ENCODE results near the gene CCHCR1. TPM values are rescaled to one million over a fixed set of nuclear protein-coding genes. Genes with fewer than 3 reads are reported as not detected.

CCHCR1 gene
- total and polyA plus RNA-seq, 2 of the 13 experiments (the other 11 are each of a cell fraction or from before 2014, with no cell fraction given) = 14.6 to 28.2 TPM

DNA sequence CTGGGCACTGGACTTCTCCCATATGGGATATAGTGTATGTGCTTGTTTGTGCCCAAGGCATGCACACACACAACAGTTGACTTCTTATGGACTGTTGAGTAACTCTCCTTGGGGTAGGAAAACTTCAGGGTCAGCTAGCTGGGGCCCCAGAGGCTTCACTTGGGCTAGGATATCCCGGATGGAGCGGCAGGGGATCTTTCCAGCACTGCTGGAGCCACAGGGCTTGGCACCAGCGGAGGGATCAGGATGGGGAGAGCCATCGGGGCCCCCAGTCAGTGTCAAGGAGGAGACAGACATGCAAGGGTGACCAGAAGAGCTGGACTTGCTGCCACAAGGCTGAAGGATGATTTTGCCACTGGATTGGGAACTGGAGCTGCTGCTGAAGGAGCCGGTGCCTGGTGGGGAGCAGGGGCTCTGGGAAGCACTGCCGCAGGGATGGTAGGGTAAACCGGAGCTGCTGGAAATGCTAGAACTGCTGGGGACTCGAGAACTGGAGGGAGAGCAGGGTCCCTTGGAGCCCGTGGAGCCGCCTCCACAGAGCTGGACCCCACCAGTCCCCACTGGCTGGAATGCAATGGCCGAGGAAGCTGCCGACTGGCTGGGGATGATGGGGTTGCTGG is 41.6 kb downstream of the CCHCR1 start (continued):
- TF ChIP-seq, protein P1, sequence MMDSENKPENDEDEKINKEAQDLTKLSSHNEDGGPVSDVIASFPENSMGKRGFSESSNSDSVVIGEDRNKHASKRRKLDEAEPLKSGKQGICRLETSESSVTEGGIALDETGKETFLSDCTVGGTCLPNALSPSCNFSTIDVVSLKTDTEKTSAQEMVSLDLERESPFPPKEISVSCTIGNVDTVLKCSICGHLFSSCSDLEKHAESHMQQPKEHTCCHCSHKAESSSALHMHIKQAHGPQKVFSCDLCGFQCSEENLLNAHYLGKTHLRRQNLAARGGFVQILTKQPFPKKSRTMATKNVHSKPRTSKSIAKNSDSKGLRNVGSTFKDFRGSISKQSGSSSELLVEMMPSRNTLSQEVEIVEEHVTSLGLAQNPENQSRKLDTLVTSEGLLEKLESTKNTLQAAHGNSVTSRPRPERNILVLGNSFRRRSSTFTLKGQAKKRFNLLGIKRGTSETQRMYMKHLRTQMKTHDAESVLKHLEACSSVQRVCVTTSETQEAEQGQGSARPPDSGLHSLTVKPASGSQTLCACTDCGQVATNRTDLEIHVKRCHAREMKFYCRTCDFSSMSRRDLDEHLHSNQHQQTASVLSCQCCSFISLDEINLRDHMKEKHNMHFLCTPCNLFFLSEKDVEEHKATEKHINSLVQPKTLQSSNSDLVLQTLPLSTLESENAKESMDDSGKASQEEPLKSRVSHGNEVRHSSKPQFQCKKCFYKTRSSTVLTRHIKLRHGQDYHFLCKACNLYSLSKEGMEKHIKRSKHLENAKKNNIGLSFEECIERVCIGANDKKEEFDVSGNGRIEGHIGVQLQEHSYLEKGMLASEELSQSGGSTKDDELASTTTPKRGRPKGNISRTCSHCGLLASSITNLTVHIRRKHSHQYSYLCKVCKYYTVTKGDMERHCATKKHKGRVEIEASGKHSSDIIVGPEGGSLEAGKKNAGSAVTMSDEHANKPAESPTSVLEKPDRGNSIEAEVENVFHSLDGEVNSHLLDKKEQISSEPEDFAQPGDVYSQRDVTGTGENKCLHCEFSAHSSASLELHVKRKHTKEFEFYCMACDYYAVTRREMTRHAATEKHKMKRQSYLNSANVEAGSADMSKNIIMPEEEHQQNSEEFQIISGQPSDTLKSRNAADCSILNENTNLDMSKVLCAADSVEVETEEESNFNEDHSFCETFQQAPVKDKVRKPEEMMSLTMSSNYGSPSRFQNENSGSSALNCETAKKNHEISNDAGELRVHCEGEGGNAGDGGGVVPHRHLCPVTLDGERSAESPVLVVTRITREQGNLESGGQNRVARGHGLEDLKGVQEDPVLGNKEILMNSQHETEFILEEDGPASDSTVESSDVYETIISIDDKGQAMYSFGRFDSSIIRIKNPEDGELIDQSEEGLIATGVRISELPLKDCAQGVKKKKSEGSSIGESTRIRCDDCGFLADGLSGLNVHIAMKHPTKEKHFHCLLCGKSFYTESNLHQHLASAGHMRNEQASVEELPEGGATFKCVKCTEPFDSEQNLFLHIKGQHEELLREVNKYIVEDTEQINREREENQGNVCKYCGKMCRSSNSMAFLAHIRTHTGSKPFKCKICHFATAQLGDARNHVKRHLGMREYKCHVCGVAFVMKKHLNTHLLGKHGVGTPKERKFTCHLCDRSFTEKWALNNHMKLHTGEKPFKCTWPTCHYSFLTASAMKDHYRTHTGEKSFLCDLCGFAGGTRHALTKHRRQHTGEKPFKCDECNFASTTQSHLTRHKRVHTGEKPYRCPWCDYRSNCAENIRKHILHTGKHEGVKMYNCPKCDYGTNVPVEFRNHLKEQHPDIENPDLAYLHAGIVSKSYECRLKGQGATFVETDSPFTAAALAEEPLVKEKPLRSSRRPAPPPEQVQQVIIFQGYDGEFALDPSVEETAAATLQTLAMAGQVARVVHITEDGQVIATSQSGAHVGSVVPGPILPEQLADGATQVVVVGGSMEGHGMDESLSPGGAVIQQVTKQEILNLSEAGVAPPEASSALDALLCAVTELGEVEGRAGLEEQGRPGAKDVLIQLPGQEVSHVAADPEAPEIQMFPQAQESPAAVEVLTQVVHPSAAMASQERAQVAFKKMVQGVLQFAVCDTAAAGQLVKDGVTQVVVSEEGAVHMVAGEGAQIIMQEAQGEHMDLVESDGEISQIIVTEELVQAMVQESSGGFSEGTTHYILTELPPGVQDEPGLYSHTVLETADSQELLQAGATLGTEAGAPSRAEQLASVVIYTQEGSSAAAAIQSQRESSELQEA (CRISPR knock-in tag; IDR thresholded peaks at IDR 0.05; ENCODE audit: not compliant biosample characterization) = no peak
- no peak for TF ChIP-seq IRF2 (CRISPR knock-in tag; IDR thresholded peaks at IDR 0.05)
- TF ChIP-seq, protein P2, sequence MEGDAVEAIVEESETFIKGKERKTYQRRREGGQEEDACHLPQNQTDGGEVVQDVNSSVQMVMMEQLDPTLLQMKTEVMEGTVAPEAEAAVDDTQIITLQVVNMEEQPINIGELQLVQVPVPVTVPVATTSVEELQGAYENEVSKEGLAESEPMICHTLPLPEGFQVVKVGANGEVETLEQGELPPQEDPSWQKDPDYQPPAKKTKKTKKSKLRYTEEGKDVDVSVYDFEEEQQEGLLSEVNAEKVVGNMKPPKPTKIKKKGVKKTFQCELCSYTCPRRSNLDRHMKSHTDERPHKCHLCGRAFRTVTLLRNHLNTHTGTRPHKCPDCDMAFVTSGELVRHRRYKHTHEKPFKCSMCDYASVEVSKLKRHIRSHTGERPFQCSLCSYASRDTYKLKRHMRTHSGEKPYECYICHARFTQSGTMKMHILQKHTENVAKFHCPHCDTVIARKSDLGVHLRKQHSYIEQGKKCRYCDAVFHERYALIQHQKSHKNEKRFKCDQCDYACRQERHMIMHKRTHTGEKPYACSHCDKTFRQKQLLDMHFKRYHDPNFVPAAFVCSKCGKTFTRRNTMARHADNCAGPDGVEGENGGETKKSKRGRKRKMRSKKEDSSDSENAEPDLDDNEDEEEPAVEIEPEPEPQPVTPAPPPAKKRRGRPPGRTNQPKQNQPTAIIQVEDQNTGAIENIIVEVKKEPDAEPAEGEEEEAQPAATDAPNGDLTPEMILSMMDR (CRISPR knock-in tag; IDR thresholded peaks at IDR 0.05) = no peak

Data from HepG2 (cell line).